ENCODE results near the gene JAG2. TPM values are rescaled to one million over a fixed set of nuclear protein-coding genes. Genes with fewer than 3 reads are reported as not detected.

The JAG2 gene
- total RNA-seq, 1 donor from 2014 or later = 37.5 TPM

DNA sequence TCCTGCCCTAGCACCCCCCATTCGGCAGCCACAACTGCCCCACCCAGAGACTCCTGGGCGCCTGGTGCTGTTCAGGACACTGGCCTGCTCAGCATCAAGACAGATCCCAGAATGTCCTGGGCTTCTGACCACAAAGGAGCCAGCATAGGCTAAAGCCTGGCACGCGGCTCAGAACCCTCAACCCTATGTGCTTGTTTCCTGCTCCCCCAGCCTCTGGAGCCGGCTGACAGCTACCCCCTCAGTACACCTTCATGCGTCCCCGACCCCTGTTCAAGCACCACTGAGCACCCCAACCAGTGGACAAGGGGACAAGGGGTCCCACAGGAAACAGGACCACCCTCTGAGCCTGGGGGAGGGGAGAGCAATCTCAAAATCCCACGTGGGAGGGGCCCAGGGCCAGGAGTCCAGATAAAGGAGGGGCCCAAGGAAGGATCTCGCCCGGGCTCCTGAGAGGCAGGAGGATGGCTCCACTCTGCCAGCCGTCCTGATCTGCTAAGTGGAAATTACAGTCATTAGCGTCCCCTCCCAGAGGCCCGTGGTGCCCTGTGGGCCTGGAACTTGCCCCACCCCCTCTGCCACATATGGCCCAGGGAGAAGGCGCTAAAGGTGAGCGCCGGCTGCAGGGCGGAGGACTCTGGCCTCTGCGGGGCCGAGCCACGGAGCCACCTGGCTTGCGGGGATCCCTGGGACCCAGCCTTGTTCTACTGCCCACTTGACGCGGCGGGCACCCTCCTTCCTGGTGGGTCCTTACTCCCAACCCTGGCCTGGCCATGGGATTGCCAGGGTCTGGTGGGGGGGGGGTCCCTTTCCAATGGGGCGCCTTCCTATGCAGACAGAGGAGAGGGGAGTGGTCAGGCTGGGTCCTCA, 76.2 kb downstream of the JAG2 start:
- DNase-seq (ENCODE audit: low read depth in 2 of 2) = no peak

- peak in 1 of 2 donors; percentile 41 for DNase-seq (ENCODE audit: low read depth in 2 of 2)
These were observed 76.9 kb downstream of the JAG2 start for GRCh38 chr14:105091517-105092170.

DNA sequence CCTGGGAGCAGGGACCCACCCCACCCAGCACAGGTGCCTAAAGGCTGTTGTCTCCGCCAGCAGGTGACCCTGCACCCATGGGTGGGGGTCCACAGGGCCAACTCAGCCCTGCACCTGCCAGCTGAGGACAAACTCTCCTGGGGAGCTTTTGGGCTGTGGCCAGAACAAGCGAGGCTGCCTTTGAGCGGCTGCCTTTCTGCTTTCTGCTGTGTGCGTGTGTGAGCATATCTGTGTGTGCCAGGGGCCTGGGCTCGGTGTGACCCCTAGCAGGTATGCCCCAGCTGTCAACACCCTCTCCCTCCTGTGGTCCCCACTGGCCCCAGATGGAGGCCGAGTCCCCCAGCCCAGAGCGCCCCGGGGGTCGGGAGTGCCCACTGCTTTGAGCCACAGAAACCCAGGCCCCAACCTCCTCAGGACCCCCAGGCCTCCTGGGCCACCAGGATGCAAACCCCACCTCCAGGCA, 77.5 kb downstream of the JAG2 start:
- no peak for DNase-seq (ENCODE audit: low read depth in 2 of 2)

Other genes starting within 250 kb of the JAG2 start
- gene PLD4, start 243.9 kb downstream of the JAG2 start, total RNA-seq = under 0.01 TPM in 1 of 2 replicates, not detected in the other
- 16.8 and 17.1 TPM in 2 replicates for gene AHNAK2, start 190.4 kb downstream of the JAG2 start, total RNA-seq
- gene CLBA1, start 183.0 kb downstream of the JAG2 start, total RNA-seq = 4.4 and 5.1 TPM in 2 replicates
- gene CDCA4, start 147.7 kb downstream of the JAG2 start, total RNA-seq = 26.2 and 26.3 TPM in 2 replicates
- gene GPR132, start 103.3 kb downstream of the JAG2 start, total RNA-seq = under 0.01 TPM in 1 of 2 replicates, not detected in the other
- 54.4 and 76.2 TPM in 2 replicates for gene NUDT14, start 12.5 kb upstream of the JAG2 start, total RNA-seq
- 33.4 and 54.1 TPM in 2 replicates for gene BTBD6, start 79.8 kb upstream of the JAG2 start, total RNA-seq
- 20.8 and 27.1 TPM in 2 replicates for gene BRF1, start 132.2 kb upstream of the JAG2 start, total RNA-seq
- gene PACS2, start 146.0 kb upstream of the JAG2 start, total RNA-seq = 30.3 and 54.6 TPM in 2 replicates
- gene TEX22, start 229.8 kb upstream of the JAG2 start, total RNA-seq = under 0.01 and 0.13 TPM in 2 replicates

All from dermis microvascular lymphatic vessel endothelial cell (primary cell).